ENCODE data around the gene TSPAN13.
"Not testable (repeated sequence)": the region's sequence is repeated elsewhere in the genome, so short reads cannot be mapped to it uniquely, and the experiment has no call there.

TSPAN13 gene

GRCh38 chr7:16741676-16742075 lies 11.9 kb upstream of the TSPAN13 start:
- DNase-seq = no peak

GRCh38 chr7:16742547-16742946 lies 11.0 kb upstream of the TSPAN13 start:
- DNase-seq = no peak

GRCh38 chr7:16743236-16743635 lies 10.3 kb upstream of the TSPAN13 start:
- DNase-seq = no peak

- DNase-seq = no peak
These were observed 8.9 kb upstream of the TSPAN13 start for GRCh38 chr7:16744518-16745250.

- no peak for DNase-seq
These were observed 7.9 kb upstream of the TSPAN13 start for GRCh38 chr7:16745645-16746044.

GRCh38 chr7:16747102-16747501 lies 6.5 kb upstream of the TSPAN13 start:
- DNase-seq = no peak

GRCh38 chr7:16753932-16754855 lies 639 bp downstream of the TSPAN13 start:
- DNase-seq = no peak

- DNase-seq = no peak
These were observed 1.3 kb downstream of the TSPAN13 start for GRCh38 chr7:16754856-16755317.

- DNase-seq = no peak
These were observed 1.8 kb downstream of the TSPAN13 start for GRCh38 chr7:16755397-16755796.

GRCh38 chr7:16758036-16758435 lies 4.5 kb downstream of the TSPAN13 start:
- DNase-seq = no peak

- no peak for DNase-seq
These were observed 5.4 kb downstream of the TSPAN13 start for GRCh38 chr7:16758631-16759611.

- DNase-seq = no peak
These were observed 6.3 kb downstream of the TSPAN13 start for GRCh38 chr7:16759840-16760239.

- no peak for DNase-seq
These were observed 8.6 kb downstream of the TSPAN13 start for GRCh38 chr7:16762177-16762576.

GRCh38 chr7:16764942-16765341 lies 11.4 kb downstream of the TSPAN13 start:
- no peak for DNase-seq

- DNase-seq = no peak
These were observed 11.9 kb downstream of the TSPAN13 start for GRCh38 chr7:16765436-16765859.

- DNase-seq = not testable (repeated sequence)
These were observed 16.4 kb downstream of the TSPAN13 start for GRCh38 chr7:16769994-16770393.

- no peak for DNase-seq
These were observed 17.2 kb downstream of the TSPAN13 start for GRCh38 chr7:16770657-16771329.

GRCh38 chr7:16773326-16773725 lies 19.8 kb downstream of the TSPAN13 start:
- DNase-seq = no peak

GRCh38 chr7:16773884-16774283 lies 20.3 kb downstream of the TSPAN13 start:
- DNase-seq = no peak

- DNase-seq = no peak
These were observed 20.7 kb downstream of the TSPAN13 start for GRCh38 chr7:16774294-16774693.

- no peak for DNase-seq
These were observed 21.4 kb downstream of the TSPAN13 start for GRCh38 chr7:16774986-16775385.

GRCh38 chr7:16776053-16776452 lies 22.5 kb downstream of the TSPAN13 start:
- DNase-seq = no peak

Data from stimulated activated CD4-positive, alpha-beta T cell treated with anti-CD3 and anti-CD28 coated beads, Interleukin-12 subunit alpha, Interleukin-12 subunit beta, amount 100 ng/mL, for 4 hours (primary cell).